Activated T-cell treated with anti-CD3 and anti-CD28 coated beads, Interleukin-2, amount 50 U/mL, for 1 hour (primary cell): ENCODE data around the gene GNPDA1.

Experiments
- DNase-seq: peaks from one replicate; pipeline ENCODE4 v3.0.0-alpha.2; 2020

Gene GNPDA1

DNA sequence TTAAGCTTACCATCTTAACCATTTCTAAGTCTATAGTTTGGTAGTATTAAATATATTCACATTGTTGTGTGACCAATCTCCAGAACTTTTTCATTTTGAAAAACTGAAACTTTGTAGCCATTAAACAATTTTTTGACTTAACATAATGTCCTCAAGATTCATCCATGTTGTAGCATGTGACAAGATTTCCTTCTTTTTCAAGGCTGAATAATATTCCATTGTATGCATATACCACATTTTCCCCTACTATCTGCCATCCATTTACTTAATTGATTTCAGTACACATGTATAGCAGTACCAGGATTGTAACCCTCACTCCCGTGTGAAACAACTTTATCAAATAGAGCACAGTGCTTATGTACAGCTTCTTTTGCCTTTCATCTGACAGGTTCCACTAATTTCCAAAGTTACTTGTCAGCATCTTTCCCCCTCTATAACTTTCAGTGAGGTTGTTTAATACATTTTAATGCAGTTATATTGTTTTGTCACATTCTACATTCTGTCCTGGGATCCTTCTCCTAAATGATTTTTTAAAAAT lies 7.4 kb upstream of the GNPDA1 start:
- DNase-seq = no peak

DNA sequence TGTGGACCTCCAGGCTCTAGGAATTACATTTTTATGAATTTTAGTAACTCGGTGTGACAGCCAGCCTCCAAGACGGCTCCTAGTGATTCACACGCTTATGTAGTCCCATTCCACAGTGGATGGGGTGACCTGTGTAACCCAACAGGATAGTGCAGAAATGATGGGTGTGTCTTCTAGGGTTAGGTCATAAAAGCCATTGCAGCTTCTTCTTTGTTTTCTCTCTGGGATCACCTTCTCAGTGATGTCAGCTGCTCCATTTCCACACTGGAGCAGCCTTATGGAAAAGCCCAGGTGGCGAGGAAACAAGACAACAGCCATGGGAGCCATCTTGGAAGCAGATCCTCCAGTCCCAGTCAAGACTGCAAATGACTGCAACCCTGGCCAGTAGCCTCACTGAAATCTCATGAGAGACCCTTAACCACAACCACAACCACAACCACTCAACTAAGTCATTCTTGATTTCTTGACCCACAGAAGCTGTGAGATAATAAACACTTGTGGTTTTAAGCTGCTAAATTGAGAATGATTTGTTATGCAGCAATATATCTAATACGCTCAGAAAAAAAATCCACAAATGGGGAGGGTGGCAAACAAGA lies 5.1 kb upstream of the GNPDA1 start:
- no peak for DNase-seq

DNA sequence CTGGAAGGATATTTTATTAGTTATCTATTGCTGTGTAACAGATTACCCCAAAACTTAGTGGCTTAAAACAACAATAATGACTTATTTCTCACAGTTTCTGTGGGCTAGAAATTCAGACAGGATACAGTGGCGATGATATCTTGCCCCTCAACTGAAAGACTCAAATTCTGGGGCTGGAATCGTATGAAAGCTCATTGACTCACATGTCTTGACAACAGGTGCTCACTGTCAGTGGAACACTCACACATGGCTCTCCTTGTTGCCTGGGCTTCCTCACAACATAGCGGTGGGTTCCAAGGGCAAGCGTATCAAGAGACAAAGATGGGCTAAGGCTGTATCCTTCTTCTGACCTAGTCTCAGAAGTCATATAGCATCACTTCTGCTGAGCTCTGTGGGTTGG lies 3.7 kb upstream of the GNPDA1 start:
- peak; percentile 41 for DNase-seq

DNA sequence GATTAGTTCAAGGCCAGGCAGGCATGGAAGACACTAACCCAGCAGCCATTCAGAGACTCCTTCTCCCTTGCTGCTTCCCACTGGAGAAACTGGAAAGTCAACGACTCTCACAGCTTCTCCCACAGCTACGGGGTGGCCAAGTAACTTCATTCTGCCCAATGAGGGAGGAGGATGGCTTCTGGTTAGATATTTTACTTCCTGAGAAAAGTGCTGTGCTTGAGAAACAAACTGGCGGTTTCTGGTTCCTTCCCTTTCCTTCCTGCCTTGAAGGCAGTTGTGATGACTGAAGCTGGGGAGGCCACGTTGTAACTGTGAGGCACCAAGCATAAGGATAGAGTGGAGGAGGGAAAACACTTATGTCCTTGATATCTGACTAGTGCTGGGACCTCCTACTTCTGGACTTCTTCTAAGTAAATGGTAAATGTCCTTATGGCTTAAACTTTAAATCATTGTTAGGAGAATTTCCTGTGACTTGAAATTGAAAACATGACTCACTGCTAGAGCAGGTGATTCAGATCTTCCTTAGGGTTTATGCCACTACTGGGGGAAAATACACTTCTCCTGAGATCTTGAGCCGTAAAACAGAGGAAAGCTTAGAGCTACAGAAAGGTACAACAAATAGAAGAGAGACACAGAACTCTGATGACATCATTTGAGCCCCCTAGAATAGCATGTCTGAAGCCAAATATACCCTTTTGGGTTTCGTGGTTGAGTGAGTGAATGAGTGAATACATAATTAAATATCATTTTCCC lies 3.1 kb upstream of the GNPDA1 start:
- peak; percentile 56 for DNase-seq

DNA sequence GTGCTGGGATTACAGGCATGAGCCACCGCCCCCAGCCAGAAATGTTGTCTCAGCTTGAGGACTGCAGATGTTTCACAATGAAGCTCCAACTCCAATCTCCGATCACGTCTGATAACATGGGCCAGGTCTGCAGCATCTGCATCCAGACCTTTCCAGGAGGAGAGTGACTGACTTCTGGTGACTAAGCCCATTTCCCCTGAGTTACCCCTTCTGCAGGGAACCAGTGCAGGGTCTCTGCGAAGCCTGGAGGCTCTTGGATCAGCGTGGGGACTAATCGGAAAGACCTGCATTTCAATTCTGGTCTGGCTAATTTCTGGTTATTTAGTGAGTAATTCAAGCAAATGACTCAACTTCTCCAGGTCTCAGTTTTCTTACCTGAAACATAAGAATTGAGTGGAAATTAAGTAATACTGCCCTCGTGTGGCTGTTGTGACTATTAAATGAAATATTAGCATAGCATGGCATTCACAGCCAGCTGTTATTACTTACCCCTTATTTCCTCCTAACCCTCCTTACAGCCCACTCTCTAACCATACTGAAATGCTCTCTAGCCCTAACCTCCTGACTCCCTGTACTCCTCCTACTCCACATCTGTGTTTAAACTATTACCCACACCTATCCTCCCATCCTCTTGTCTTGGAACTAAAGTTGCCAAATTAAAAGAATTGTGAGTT lies 2.2 kb upstream of the GNPDA1 start:
- peak; percentile 62 for DNase-seq

DNA sequence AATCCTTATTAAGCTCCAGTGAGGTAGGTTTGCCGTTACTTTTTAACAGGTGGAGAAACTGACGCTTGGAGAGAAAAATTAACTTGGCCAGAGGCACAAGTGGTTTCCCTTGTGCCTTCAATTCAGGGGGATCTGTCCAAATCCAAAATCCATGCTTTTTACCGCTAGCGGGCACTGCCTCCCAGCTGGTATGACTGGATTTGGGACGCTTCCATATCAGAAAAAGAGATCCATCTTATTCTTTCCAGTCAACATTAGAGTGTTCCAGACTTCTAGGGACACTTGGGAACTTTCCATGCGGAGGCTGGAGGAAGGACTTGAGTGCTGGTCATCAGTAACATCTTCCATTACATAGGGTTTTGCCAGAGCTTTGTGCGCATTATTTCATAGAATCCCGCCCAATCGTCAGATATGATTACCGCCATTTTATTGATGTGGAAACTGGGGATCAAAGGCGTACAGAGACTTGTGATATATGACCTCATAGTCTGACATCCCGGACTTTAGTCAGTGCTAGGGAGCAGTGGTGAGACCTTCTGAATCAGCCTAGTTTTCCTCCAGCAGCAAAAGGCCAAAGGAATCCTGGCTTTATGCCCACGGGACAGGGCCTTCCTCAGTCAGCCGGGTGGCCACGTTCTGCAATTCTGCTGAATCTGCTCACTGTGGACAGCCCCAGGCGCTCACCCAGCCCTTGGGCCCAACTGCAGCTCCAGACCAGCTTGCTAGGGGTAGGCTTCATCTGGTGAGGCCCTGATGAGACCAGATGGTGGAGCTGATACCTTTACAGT lies 1.1 kb upstream of the GNPDA1 start:
- no peak for DNase-seq

DNA sequence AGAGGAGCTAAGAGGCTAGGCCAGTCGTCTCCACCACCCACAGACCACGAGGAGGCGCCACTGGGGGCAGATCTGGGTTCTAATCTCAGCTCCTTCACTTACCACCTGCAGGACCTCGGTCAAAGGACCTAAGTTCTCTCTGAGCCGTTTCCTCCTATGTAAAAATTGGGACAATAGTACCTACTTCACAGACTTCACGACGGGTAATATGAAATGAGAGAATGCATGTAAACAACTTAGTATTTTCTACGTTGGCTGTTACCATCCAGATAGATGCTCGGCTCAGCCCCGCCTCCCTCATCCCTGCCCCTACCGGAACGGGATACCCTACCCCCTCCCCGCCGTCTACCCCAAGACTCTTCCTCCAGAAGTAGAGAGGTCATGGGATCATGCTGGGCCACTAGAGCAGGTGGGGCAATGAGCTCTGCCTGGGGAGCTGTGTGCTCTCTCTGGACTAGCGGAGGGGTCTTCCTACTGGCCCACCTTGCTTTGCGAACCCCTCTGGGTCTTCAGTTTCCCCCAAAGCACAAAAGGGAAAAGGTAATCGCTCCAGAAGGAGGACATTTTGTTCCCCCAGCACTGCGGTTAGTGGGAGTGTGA lies 541 bp downstream of the GNPDA1 start:
- peak; percentile 66 for DNase-seq

DNA sequence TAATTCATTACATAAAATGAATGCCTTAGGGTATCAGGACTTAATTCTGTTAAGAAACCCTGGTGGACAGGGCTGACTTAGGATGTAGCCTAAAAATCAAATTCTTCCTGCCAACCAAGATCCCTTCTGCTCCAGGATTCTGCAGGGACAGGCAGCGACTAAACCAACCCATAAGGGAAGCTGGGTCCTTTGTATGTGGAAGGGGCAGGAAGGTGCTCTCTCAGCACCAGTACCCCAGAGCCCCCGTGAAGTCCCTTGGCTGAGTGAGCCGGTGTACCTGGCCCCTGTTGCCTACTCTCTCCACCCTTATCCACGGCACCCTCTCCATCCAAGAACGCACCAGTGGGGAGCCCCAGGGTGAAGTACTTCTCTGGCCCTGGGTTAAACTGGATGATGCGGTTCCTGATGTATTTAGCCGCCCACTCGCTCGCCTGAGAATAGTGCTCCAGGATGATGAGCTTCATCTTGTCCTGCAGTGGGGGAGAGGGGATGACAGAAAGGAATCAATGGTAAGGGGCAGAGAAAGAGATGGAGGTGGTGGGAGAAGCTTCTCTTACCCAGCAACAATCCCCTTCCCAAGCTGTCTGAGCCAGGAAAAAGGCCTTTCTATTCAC lies 1.1 kb downstream of the GNPDA1 start:
- no peak for DNase-seq

DNA sequence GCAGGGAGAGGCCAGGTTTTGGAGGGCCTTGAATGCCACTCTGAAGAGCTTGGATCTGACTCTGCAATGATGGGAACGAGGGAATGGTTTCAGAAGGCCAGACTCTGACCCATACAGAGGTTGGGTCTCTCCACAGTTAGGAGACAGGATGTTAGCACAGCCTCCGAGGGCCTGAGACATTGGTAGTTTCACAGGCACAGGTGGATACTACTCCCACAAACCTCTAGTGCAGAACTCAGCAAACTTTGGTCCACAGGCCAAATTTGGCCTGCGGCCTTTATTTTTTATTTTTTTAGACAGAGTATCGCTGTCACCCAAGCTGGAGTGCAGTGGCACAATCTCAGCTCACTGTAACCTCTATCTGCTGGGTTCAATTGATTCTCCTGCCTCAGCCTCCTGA lies 2.9 kb downstream of the GNPDA1 start:
- no peak for DNase-seq

DNA sequence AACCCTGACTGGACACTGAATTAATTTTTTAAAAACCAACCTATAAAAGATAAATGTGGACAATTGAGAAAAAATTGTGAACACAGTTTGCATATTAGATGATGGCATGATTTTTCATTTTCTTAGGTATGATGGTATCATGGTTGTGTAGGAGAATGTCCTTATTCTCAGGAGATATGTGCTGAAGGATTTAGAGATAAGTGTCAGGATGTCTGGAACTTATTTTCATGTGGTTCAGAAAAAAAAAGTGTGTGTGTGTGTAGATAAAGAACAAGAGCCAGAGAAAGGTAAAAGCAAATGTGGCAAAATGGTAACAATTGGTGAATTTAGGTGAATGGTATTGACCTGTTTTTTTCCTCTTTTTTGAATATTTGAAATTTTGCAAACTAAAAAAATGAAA lies 4.0 kb downstream of the GNPDA1 start:
- no peak for DNase-seq

DNA sequence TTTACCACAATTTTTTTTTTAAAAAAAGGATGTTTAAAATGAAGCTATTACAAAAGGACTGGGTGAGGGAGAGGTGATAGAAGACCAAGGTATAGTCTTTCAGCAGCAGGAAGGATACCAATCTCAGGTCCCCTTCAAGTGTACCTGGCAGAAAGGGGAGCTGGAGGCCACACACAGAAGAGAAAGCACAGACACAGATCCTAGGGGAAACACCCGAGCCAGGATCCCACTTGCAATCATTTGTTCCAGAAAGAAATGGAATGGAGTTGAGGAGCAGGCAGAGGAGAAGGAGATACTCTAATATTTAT lies 5.6 kb downstream of the GNPDA1 start:
- no peak for DNase-seq

DNA sequence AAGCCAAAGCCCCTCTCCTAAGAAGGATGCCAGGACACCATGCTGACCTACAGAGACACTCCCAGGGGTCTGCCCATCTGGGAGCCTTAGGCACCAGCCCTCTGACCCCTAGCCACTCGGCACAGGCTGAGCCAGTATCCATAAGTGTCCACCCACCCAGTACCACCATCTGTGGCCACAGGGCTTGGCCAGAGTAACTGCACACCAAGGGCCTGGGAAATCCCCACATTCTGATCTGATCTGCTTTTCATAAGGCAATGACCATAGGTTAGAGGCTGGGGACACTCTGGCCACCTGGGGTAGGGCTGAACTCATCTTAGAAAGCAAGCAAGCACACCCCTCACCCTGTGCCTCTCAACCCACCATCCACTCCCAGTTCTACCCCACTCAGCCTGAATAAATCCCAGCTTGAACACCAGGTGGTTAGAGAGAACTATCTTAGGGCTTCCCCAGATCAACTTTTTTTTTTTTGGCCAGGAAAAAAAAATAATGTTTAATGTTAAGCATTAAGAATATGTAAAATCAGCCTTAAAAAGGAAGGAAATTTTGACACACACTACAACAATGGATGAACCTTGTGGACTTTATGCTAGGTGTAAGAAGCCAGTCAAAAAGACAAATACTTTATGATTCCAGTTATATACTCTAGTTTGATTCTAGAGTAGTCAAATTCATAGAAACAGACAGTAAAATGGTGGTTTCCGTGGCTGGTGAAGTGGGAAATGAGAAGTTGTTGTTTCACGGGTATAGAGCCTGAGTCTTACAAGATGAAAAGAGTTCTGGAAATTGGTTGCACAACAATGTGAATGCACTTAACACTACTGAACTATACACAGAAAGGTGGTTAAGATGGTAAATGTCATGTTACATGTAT lies 6.2 kb downstream of the GNPDA1 start:
- no peak for DNase-seq

DNA sequence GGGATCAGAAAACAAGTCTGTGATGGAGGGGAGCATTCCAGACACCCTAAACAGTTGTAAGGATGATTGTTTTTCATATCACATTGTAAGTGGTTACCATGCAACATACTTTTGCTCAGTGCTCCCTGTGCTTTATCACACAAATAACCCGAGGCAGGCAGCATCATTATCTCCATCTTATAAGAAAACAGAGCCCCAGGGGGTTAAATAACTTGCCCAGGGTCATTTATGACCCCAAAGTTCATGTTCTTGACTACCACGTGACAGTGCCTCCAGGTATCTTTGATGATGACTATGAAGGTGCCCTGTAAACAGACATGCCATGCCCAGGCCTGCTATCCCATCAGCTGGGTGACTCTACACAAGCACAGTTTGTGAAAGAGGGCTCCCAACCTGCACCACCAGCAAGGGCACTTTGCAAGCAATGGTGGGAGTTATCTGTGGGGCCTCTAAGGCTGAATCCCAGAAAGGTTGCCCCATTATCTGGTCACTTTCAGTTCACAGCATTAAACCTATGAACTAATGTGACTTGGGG lies 9.5 kb downstream of the GNPDA1 start:
- DNase-seq = no peak

DNA sequence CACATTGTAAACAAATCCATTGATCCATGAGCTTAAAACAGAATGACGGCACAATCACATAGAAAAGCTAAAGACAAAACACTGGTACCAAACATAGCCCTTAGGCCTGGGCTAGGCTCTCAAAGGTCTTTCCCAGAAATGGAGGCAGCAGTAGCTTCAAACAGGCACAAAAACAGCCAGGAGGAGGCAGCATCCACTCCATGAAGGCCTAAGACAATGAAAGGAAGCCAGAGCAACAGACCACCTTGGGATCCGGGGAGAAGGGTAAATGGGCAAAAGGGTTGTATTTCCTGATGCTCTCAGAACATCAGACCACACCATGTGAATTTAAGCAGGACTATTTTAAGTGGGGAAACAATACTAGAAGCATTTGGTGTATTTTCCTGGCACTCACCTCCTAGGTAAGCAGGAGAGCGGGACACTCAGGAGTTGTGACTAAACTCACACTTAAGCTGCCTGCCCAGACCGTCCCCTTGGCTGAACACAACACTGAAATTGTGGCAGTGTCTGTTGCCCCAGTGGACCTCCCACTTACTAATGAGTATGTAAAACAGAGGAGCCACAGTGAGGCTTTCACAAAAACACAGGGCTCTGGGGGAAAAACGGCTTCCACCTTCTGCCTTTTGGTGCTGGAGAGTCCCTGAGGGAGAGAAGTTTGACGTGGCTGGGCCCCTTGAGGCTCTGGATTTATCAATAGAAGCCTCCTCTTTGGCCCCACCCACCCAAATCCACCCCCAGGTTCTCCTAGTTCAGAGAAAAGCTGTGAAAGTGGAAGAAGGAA lies 11.9 kb downstream of the GNPDA1 start:
- DNase-seq = no peak

DNA sequence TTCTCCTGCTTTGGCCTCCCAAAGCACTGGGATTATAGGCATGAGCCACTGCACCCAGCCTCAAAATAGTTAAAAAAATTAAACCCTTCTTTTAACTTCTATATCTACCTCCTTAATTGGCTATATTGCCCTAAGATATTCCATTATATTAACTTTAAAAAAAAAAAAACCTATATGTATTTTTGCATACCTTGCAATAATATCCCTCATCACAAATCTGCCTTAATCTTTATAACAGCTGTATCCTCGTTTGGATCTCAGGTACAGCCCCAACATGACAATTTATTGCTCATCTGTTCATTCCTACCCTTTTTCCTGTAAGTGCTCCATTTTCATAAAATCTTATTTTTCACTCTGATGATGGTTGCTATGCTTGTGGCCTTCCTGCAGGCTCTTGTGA lies 12.7 kb downstream of the GNPDA1 start:
- no peak for DNase-seq

DNA sequence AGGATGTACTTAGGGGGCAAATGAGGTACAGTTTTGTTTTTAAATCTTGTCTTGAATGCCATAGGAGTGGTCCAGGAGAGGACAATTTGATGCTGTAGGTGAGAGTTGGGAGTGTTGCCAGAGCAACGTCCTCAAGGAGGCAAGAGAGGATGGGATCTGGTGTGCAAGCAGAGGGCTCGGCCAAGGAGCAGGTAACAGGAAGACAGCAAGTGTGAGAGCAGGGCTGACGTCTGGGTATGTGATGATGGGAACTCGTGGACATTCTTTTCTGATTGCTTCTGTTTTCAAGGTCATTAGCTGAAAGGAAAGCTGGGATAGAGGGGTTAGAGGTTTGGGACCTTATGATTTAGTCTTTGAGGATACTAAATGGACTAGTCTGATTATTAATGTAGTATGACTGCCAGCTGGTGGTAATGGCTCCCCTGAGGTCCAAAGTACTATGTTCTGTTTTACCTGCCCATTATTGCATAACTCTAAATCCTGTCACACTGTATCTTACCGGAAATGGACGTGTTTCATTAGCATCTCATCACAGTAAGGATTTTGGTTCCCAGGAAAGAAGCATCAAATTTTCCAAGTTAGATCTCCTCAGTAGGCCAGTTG lies 15.4 kb downstream of the GNPDA1 start:
- no peak for DNase-seq

DNA sequence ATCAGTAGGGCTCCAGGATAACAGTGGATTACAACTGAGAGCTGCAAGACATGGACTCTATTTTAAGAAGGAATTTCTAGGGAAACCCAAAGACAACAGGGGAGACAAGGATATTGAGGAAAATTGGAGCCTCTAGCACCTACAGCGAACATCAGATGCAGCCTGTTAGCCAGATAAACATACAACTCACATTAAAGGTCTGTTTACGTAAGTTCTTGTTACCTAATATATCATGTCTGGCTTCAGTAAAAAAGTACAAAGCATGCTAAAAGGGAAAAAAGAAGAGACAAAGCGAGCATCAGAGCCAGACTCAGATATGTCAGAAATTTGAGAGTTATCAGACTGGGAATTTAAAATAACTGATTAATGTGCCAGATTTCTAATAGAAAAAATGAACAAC lies 17.2 kb downstream of the GNPDA1 start:
- no peak for DNase-seq

DNA sequence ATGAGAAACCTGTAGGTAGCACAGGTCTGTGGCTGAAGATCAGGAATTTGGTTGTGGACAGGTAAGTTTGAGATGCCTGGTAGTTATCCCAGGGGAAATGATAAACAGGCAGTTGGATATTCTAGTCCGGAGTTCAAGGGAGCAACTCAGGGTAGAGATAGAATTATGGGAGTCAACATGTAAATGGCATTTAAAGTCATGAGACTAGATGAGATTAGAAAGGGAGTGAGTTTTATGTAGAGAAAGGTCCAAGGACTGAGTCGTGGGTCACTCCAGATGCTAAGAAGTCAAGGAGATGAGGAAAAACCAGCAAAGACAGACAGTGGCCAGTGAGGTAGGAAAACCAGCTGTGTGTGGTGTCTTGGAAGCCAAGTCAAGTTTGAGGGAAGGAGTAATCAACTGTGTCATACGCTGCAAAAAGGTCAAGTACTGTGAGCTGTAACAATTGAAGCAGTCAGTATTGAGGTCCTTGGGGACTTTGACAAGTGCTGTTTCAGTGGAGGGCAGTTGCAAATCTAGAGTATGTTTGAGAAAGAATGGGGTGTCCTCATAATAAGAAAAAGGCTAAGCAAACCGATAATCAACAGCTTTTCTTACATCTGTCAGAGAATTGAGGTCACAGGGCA lies 18.2 kb downstream of the GNPDA1 start:
- DNase-seq = no peak

DNA sequence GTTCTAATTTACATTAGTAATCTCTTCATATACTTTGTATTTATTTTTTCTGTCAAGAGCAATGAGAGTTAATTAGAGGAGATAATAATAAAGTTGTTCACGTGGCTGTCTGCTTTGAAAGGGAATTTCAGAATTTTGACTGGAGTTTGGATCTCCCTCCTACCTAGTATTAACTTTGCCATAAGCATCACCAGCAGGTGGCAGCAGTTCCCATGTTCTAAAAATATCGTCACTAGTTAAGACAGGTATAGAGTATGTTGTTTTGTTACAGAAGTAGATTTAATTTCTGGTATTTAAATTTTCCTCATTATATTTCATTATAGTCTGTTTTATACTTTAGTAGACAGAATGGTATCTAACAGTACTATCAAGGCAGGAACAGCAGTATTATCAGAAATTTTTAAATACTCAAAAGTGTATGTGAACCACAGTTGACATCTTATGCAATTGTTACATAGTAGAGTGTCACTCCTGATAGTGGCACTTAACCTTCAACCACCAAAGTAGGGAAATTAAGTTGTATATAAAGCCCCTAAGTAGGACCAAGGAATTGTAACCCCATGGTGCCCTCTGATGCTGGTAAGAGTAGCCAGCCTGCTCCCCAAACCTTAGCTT lies 20.4 kb downstream of the GNPDA1 start:
- DNase-seq = peak; percentile 76
